Endothelial cell (in vitro differentiated cells): ENCODE measurements around the gene LDB3. TPM values are rescaled to one million over a fixed set of nuclear protein-coding genes. Genes with fewer than 3 reads are reported as not detected.

Source experiments
- DNase-seq: peaks from one replicate; pipeline ENCODE4 v3.0.0; 2021; ENCODE audit warnings: low spot score
- H3K27ac Mint-ChIP-seq: one replicate; pipeline ENCODE4 v1.8.0; 2021; ENCODE audit warnings: mixed read lengths, inconsistent platforms; ENCODE audit not compliant: unreplicated experiment
- H3K27me3 Mint-ChIP-seq: one replicate; pipeline ENCODE4 v1.8.0; 2021; ENCODE audit warnings: mild to moderate bottlenecking, moderate library complexity, mixed read lengths, inconsistent platforms; ENCODE audit not compliant: unreplicated experiment
- H3K36me3 Mint-ChIP-seq: one replicate; pipeline ENCODE4 v1.8.0; 2021; ENCODE audit warnings: mild to moderate bottlenecking, low read depth, mixed read lengths, inconsistent platforms; ENCODE audit not compliant: unreplicated experiment
- H3K4me1 Mint-ChIP-seq: one replicate; pipeline ENCODE4 v1.8.0; 2021; ENCODE audit warnings: mild to moderate bottlenecking, mixed read lengths, inconsistent platforms; ENCODE audit not compliant: unreplicated experiment
- H3K4me3 Mint-ChIP-seq: one replicate; pipeline ENCODE4 v1.8.0; 2021; ENCODE audit warnings: mild to moderate bottlenecking, mixed read lengths, inconsistent platforms; ENCODE audit not compliant: unreplicated experiment
- H3K9me3 Mint-ChIP-seq: one replicate; pipeline ENCODE4 v1.8.0; 2021; ENCODE audit warnings: mixed read lengths, inconsistent platforms; ENCODE audit not compliant: unreplicated experiment
- CTCF ChIP-seq: fragments of 200-600 bp; sonication (generic); IDR thresholded peaks from one replicate; pipeline ENCODE4 v1.5.0; 2021; ENCODE audit warnings: antibody characterized with exemption; ENCODE audit not compliant: unreplicated experiment
- total RNA-seq: library from RNA; stranded (reverse); fragmentation: NEBNext Ultra II Directional; extraction: Animal tissue kit (Norgen Biotek cat#: 25700); gene quantifications from one replicate; pipeline ENCODE4 v1.2.1, GENCODE V29; 2021; ENCODE audit not compliant: unreplicated experiment

LDB3 gene
- total RNA-seq, 1 donor from 2014 or later = 0.36 TPM

- DNase-seq = peak; percentile 77
Measured at GRCh38 chr10:86710987-86711512, 42.7 kb downstream of the LDB3 start.

DNA sequence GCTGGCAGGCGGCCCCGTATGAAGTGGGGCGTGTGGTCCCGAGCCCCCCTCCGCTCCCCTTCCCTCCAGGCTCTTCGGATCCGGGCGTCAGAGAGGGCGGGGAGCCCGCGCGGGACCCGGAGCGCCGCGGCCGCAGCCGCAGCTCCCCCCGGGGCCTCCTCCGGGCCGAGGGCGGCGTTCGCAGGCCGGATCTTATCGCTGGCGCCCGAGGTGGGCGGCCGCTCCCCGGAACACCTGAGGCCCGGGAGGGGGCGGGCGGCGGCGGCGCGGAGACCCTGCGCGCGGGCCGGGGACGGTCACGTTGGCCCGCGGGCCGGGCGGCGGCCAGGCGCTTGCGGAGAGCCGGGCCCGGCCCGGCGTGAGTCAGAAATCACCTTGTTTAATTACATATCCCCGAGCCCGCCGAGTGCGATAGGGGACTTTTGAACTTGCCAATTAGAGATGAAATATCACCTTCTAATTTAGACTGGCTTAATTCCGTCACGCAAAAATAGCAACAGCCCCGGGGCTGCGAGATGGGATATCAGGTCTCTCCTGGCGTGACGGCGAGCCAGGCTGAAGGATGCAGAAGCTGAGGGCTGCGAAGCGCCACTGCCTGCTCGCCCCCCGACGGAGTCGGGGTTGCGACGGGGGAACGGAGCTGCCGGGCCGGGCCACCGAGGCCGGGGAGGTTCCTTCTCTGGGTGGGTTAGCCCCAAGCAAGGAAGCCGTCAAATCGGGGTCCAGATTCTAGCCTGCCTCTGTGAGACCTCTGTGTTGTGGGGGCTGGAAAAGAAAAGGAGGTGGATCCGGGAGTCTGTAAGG is 43.4 kb downstream of the LDB3 start:
- no peaks in the 10 kb centered on the region for H3K36me3 Mint-ChIP-seq
- peak; percentile 33 for DNase-seq
- H3K27ac Mint-ChIP-seq = no peak overlapping the region
- TF ChIP-seq CTCF = no peak
- H3K9me3 Mint-ChIP-seq = no peaks in the 10 kb centered on the region
- peaks cover 16% of the 10 kb centered on the region for H3K27me3 Mint-ChIP-seq
- peaks cover 10% of the 10 kb centered on the region for H3K4me1 Mint-ChIP-seq
- peak overlapping the region; percentile 81 for H3K4me3 Mint-ChIP-seq

More at GRCh38 chr10:86710987-86711512, 42.7 kb downstream of the LDB3 start:
- Mint-ChIP-seq H3K36me3 (no peaks in the 10 kb centered on the region), H3K27ac (peak overlapping the region; percentile 26), H3K4me1 (peaks cover 10% of the 10 kb centered on the region), H3K27me3 (peaks cover 16% of the 10 kb centered on the region), H3K4me3 (peak overlapping the region; percentile 86), H3K9me3 (no peaks in the 10 kb centered on the region)
- peak; percentile 62 for TF ChIP-seq CTCF

DNA sequence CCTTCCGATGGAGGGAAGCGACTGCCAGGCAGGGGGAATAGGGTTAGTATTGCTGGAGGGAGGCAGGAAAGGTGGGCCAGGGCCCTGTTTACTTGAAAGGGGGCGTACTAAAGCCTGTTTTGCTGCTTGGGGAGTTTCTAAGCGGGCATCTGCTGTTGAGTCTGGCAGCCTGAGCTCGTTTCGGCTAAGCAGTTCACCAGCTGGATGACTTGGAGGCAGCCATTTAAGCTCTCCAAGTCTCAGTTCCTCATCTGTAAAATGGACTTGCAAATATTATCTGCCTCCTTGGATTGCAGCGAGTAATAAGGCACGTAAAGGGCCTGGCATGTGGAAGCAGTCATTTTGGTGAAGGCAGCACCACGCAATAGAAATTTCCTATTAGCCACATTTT is 44.0 kb downstream of the LDB3 start:
- Mint-ChIP-seq H3K4me3 (peak overlapping the region; percentile 81), H3K4me1 (peaks cover 10% of the 10 kb centered on the region), H3K36me3 (no peaks in the 10 kb centered on the region), H3K9me3 (no peaks in the 10 kb centered on the region), H3K27me3 (peaks cover 18% of the 10 kb centered on the region), H3K27ac (no peak overlapping the region)
- TF ChIP-seq CTCF = no peak
- DNase-seq = no peak

DNA sequence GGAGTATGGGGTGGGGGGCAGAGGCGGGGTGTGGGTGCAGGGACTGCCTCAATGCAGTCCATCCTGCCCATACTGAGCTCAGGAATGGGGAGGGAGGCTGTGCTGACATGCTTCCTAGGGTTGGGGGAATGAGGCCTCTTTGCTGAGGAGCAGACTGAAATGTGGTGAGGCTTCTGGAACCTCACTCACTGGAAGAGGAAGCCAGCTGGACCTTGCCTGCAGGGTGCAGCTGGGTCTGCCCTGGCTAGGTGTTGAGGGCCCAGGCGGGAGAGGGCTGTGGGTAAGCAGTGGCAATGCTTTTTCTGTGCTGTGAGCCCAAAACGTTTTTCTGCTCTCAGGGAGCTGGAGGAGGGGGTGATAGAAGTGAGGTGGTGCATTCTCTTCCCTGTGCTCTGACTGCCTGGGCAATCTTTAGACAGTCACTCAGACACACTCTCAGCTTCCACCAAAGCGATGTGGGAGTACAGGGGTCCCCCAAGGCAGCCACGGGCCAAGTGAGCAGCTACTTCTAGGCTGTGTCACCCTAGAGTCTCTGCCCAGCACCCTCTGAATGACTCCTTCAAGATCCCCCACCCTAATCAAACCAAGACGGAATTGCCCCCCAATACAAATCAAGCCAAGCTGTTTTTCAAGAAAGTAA is 47.0 kb downstream of the LDB3 start:
- no peak for TF ChIP-seq CTCF
- no peak overlapping the region for H3K4me3 Mint-ChIP-seq
- H3K9me3 Mint-ChIP-seq = no peaks in the 10 kb centered on the region
- peaks cover 10% of the 10 kb centered on the region for H3K4me1 Mint-ChIP-seq
- H3K36me3 Mint-ChIP-seq = no peaks in the 10 kb centered on the region
- peaks cover 16% of the 10 kb centered on the region for H3K27me3 Mint-ChIP-seq
- H3K27ac Mint-ChIP-seq = no peak overlapping the region
- DNase-seq = no peak

- Mint-ChIP-seq H3K9me3 (no peaks in the 10 kb centered on the region), H3K27me3 (peaks cover 12% of the 10 kb centered on the region), H3K4me1 (peaks cover 6% of the 10 kb centered on the region), H3K27ac (no peak overlapping the region), H3K4me3 (no peak overlapping the region), H3K36me3 (no peaks in the 10 kb centered on the region)
- DNase-seq = no peak
- TF ChIP-seq CTCF = no peak
Measured at GRCh38 chr10:86715836-86716235, 47.5 kb downstream of the LDB3 start.
